Activated naive CD4-positive, alpha-beta T cell treated with anti-CD3 and anti-CD28 coated beads for 36 hours (primary cell): ENCODE results near the gene ASTE1. TPM values are rescaled to one million over a fixed set of nuclear protein-coding genes. Genes with fewer than 3 reads are reported as not detected.

Source experiments
- CTCF ChIA-PET: fragments of 350-600 bp; sonication (Branson Sonifier 250); formaldehyde crosslinking; loops from one replicate; lab custom pipeline; 2021; ENCODE audit warnings: antibody characterized with exemption; lab: Charles Lee
- DNase-seq: peaks from one replicate; pipeline ENCODE4 v3.0.0-alpha.2; 2020
- H3K27ac Mint-ChIP-seq: one replicate; pipeline ENCODE4 v1.8.0; 2021; ENCODE audit warnings: mild to moderate bottlenecking, mixed read lengths
- H3K27me3 Mint-ChIP-seq: one replicate; pipeline ENCODE4 v1.8.0; 2021; ENCODE audit warnings: low read depth, mixed read lengths
- H3K36me3 Mint-ChIP-seq: one replicate; pipeline ENCODE4 v1.8.0; 2021; ENCODE audit warnings: low read depth, mixed read lengths
- H3K4me1 Mint-ChIP-seq: one replicate; pipeline ENCODE4 v1.8.0; 2021; ENCODE audit warnings: low read depth, mixed read lengths
- H3K4me3 Mint-ChIP-seq: one replicate; pipeline ENCODE4 v1.8.0; 2021; ENCODE audit warnings: mild to moderate bottlenecking, moderate library complexity, mixed read lengths
- H3K9me3 Mint-ChIP-seq: one replicate; pipeline ENCODE4 v1.8.0; 2021; ENCODE audit warnings: mixed read lengths
- intact Hi-C: fragments of 100-400 bp; cut with micrococcal nuclease; formaldehyde crosslinking; loops from one replicate; pipeline ENCODE4 v1.15.1; 2023
- total RNA-seq, 2 experiments: library from RNA; stranded (reverse); gene quantifications; one replicate each; pipeline ENCODE4 v1.2.3, GENCODE V29; 2021

Gene ASTE1
- total RNA-seq, 2 experiments from 2014 or later, result 10.8 to 11.2 TPM

DNA sequence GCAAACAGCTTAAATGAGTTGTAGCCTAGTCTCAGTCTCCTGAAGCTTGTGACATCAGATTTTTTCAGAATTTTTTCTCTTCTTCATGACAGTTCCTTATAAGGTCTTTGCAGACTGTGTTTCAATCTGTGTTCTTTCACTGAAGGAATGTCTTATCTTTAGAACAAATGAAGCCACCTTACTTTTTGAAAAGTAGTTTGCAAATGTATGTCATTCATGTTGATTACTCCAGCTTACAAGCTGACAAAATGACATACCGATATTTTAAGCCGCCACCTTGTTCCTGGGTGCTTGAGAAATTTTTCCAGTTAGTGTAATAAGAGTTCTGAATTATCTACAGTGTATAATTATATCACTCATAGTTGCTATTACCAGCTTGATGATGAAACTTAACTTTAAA lies 57.0 kb downstream of the ASTE1 start:
- Mint-ChIP-seq H3K4me1 (no peaks in the 10 kb centered on the region), H3K27me3 (no peaks in the 10 kb centered on the region), H3K36me3 (peaks cover 55% of the 10 kb centered on the region), H3K4me3 (no peak overlapping the region), H3K9me3 (no peaks in the 10 kb centered on the region), H3K27ac (no peak overlapping the region)
- no peak for DNase-seq
- intact Hi-C loops, result no loop called here
- CTCF ChIA-PET, result no interaction called here

GRCh38 chr3:130968221-130968620 lies 58.4 kb downstream of the ASTE1 start:
- Mint-ChIP-seq H3K27me3 (no peaks in the 10 kb centered on the region), H3K27ac (no peak overlapping the region), H3K36me3 (peaks cover 57% of the 10 kb centered on the region), H3K9me3 (no peaks in the 10 kb centered on the region), H3K4me3 (no peak overlapping the region), H3K4me1 (no peaks in the 10 kb centered on the region)
- intact Hi-C loops, result no loop called here
- DNase-seq, result no peak
- CTCF ChIA-PET, result no interaction called here

DNA sequence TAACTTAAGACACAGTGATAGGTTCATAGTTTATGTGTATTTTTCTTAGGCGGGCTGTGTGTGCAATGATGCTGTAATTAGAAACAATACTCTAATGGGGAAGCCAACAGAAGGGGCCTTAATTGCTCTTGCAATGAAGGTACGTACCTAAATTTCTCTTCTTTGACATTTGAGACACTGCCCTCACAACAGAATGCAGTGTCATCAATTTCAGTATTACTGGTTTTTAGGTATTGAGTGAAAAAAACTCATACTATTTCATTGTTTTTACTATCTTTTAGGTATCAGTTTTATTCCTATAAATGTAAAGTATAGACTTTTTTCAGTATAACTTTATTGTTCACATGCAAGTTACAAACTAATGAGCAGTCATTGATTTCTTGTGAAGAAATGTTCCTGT lies 59.3 kb downstream of the ASTE1 start:
- Mint-ChIP-seq H3K9me3 (no peaks in the 10 kb centered on the region), H3K36me3 (peaks cover 54% of the 10 kb centered on the region), H3K27ac (no peak overlapping the region), H3K27me3 (no peaks in the 10 kb centered on the region), H3K4me3 (no peak overlapping the region), H3K4me1 (no peaks in the 10 kb centered on the region)
- DNase-seq, result no peak
- intact Hi-C loops, result no loop called here
- CTCF ChIA-PET, result no interaction called here

- Mint-ChIP-seq H3K4me1 (no peaks in the 10 kb centered on the region), H3K9me3 (no peaks in the 10 kb centered on the region), H3K27me3 (no peaks in the 10 kb centered on the region), H3K4me3 (no peak overlapping the region), H3K36me3 (peaks cover 41% of the 10 kb centered on the region), H3K27ac (no peak overlapping the region)
- CTCF ChIA-PET, result interaction anchor here (1.2 kb wide), 1 partner anchor 15 kb away, joined by 3 read pairs; no protein-coding TSS in a partner anchor
- no peak for DNase-seq
- intact Hi-C loops, result no loop called here
Observed at GRCh38 chr3:130963878-130964277, 62.7 kb downstream of the ASTE1 start.

Other genes starting within 250 kb of the ASTE1 start
- 10 to 100 TPM; 41.2 to 44.9 TPM for gene ATP2C1, start 132.7 kb downstream of the ASTE1 start, total RNA-seq
- gene NEK11, start 52 bp upstream of the ASTE1 start, total RNA-seq, result 1 to 10 TPM; 1.1 to 1.9 TPM